ENCODE data around the gene NFE2L1. TPM values are rescaled to one million over a fixed set of nuclear protein-coding genes. Genes with fewer than 3 reads are reported as not detected.

NFE2L1 gene
- total and polyA plus RNA-seq, 9 of the 15 experiments (the other 6 are each of a cell fraction or from before 2014, with no cell fraction given): 2.0 to 68.6 (median 39.7) TPM

DNA sequence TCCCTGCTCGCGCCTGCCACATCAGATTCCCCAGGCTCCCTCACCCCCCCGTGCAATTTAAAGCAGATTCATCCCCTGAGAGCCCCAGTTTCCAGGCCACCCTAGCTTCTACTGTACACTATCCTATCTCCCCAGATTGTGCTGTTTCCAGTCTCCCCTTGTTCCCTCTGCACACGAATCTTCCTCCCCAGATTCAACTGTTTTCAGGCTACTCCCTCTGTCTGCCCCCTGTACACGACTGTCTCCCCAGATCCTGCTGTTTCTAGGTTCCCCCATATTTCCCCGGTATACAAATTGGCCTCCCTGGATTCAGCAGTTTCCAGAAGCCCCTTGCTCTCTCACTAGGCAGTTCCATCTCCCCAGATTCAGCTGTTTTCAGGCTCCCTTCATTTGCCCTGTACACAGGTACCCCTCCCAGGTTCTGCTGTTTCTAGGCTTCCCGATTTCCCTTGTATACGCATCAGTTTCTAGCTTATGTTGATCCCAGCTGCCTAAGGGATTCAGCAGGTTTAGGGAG, 33.5 kb upstream of the NFE2L1 start (continued):
- TF ChIP-seq, protein P1, sequence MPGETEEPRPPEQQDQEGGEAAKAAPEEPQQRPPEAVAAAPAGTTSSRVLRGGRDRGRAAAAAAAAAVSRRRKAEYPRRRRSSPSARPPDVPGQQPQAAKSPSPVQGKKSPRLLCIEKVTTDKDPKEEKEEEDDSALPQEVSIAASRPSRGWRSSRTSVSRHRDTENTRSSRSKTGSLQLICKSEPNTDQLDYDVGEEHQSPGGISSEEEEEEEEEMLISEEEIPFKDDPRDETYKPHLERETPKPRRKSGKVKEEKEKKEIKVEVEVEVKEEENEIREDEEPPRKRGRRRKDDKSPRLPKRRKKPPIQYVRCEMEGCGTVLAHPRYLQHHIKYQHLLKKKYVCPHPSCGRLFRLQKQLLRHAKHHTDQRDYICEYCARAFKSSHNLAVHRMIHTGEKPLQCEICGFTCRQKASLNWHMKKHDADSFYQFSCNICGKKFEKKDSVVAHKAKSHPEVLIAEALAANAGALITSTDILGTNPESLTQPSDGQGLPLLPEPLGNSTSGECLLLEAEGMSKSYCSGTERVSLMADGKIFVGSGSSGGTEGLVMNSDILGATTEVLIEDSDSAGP (CRISPR knock-in tag; IDR thresholded peaks at IDR 0.05): no peak
- TF ChIP-seq, protein P2, sequence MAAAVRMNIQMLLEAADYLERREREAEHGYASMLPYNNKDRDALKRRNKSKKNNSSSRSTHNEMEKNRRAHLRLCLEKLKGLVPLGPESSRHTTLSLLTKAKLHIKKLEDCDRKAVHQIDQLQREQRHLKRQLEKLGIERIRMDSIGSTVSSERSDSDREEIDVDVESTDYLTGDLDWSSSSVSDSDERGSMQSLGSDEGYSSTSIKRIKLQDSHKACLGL (CRISPR knock-in tag; IDR thresholded peaks at IDR 0.05; ENCODE audit: borderline replicate concordance, poor library complexity, severe bottlenecking): no peak
- TF ChIP-seq, protein P3, sequence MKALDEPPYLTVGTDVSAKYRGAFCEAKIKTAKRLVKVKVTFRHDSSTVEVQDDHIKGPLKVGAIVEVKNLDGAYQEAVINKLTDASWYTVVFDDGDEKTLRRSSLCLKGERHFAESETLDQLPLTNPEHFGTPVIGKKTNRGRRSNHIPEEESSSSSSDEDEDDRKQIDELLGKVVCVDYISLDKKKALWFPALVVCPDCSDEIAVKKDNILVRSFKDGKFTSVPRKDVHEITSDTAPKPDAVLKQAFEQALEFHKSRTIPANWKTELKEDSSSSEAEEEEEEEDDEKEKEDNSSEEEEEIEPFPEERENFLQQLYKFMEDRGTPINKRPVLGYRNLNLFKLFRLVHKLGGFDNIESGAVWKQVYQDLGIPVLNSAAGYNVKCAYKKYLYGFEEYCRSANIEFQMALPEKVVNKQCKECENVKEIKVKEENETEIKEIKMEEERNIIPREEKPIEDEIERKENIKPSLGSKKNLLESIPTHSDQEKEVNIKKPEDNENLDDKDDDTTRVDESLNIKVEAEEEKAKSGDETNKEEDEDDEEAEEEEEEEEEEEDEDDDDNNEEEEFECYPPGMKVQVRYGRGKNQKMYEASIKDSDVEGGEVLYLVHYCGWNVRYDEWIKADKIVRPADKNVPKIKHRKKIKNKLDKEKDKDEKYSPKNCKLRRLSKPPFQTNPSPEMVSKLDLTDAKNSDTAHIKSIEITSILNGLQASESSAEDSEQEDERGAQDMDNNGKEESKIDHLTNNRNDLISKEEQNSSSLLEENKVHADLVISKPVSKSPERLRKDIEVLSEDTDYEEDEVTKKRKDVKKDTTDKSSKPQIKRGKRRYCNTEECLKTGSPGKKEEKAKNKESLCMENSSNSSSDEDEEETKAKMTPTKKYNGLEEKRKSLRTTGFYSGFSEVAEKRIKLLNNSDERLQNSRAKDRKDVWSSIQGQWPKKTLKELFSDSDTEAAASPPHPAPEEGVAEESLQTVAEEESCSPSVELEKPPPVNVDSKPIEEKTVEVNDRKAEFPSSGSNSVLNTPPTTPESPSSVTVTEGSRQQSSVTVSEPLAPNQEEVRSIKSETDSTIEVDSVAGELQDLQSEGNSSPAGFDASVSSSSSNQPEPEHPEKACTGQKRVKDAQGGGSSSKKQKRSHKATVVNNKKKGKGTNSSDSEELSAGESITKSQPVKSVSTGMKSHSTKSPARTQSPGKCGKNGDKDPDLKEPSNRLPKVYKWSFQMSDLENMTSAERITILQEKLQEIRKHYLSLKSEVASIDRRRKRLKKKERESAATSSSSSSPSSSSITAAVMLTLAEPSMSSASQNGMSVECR (CRISPR knock-in tag; IDR thresholded peaks at IDR 0.05): no peak
- TF ChIP-seq NFXL1 (CRISPR knock-in tag; IDR thresholded peaks at IDR 0.05) (no peak), PRMT5 (CRISPR knock-in tag; IDR thresholded peaks at IDR 0.05) (no peak), PTBP1 (IDR thresholded peaks at IDR 0.05; ENCODE audit: low read depth, low read length) (peak; percentile 100), ZNF445 (CRISPR knock-in tag; IDR thresholded peaks at IDR 0.05; ENCODE audit: low read depth) (no peak), SMARCA5 (IDR thresholded peaks at IDR 0.05) (peak; percentile 99), NEUROD1 (IDR thresholded peaks at IDR 0.05; ENCODE audit: borderline replicate concordance, low read depth, low read length, partially characterized antibody) (no peak), ZNF384 (IDR thresholded peaks at IDR 0.05; ENCODE audit: low read depth, low read length) (no peak), NBN (IDR thresholded peaks at IDR 0.05; ENCODE audit: low read depth) (no peak; the same call in none of the 2 replicates), FOXJ3 (CRISPR knock-in tag; IDR thresholded peaks at IDR 0.05) (no peak), HLTF (IDR thresholded peaks at IDR 0.05) (no peak), FOSL1 (tag; conservative IDR thresholded peaks at IDR 0.05) (no peak), ZC3H4 (CRISPR knock-in tag; IDR thresholded peaks at IDR 0.05; ENCODE audit: borderline replicate concordance) (no peak)
- TF ChIP-seq, protein P4, sequence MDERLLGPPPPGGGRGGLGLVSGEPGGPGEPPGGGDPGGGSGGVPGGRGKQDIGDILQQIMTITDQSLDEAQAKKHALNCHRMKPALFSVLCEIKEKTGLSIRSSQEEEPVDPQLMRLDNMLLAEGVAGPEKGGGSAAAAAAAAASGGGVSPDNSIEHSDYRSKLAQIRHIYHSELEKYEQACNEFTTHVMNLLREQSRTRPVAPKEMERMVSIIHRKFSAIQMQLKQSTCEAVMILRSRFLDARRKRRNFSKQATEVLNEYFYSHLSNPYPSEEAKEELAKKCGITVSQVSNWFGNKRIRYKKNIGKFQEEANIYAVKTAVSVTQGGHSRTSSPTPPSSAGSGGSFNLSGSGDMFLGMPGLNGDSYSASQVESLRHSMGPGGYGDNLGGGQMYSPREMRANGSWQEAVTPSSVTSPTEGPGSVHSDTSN (CRISPR knock-in tag; IDR thresholded peaks at IDR 0.05; ENCODE audit: low read depth): no peak
- TF ChIP-seq, protein P4 (tag; conservative IDR thresholded peaks at IDR 0.05; ENCODE audit: low read depth): no peak
- TF ChIP-seq, protein P5, sequence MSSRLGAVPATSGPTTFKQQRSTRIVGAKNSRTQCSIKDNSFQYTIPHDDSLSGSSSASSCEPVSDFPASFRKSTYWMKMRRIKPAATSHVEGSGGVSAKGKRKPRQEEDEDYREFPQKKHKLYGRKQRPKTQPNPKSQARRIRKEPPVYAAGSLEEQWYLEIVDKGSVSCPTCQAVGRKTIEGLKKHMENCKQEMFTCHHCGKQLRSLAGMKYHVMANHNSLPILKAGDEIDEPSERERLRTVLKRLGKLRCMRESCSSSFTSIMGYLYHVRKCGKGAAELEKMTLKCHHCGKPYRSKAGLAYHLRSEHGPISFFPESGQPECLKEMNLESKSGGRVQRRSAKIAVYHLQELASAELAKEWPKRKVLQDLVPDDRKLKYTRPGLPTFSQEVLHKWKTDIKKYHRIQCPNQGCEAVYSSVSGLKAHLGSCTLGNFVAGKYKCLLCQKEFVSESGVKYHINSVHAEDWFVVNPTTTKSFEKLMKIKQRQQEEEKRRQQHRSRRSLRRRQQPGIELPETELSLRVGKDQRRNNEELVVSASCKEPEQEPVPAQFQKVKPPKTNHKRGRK (tag; IDR thresholded peaks at IDR 0.05): no peak
